ENCODE results near the gene GRID2. TPM values are rescaled to one million over a fixed set of nuclear protein-coding genes. Genes with fewer than 3 reads are reported as not detected.

GRID2 gene
- total and polyA plus RNA-seq, 9 of the 15 experiments (the other 6 are each of a cell fraction or from before 2014, with no cell fraction given) = 0.04 TPM; not detected in 7

DNA sequence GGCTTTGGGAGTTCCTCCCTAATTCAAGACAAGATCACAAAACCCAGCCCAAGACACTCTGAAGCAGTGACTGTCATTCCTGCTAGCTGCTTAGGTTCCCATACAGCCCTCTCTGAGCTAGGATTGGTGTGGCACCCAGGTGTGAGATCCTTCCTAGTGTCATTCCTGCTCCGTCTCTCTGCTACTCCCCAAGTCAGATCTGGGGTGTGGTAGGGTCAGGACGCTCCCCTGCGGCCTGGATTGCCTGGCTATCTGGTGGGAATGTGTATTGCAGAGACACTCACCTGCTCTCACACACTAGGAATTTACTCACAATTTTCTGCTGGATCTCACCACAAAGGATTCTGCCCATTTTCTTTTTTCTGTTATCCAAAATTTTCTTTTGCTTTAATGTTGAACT lies 964.0 kb downstream of the GRID2 start:
- Histone ChIP-seq H3K4me3 (no peak overlapping the region), H3K27ac (ENCODE audit: extremely low read depth, low read depth, low read length) (no peak overlapping the region), H2AFZ (ENCODE audit: low read depth, low read length) (no peak overlapping the region), H3K79me2 (ENCODE audit: control insufficient read depth, insufficient read depth, low read length) (no peaks in the 10 kb centered on the region), H3K4me1 (replicated peaks in 1 of 2; ENCODE audit: control insufficient read depth in 2 of 2, insufficient read depth in 2 of 2, low read length in 2 of 2) (no peaks in the 10 kb centered on the region), H3K9me1 (ENCODE audit: control insufficient read depth, insufficient read depth, low read length) (no peaks in the 10 kb centered on the region), H4K20me1 (replicated peaks; ENCODE audit: control insufficient read depth, insufficient read depth, low read length) (no peaks in the 10 kb centered on the region), H3K9ac (ENCODE audit: insufficient read depth in 1 of 2, low read depth in 2 of 2, low read length in 2 of 2) (no peak overlapping the region), H3K4me2 (ENCODE audit: insufficient read depth, low read length) (no peak overlapping the region), H3K36me3 (ENCODE audit: control insufficient read depth, insufficient read depth, low read length) (no peaks in the 10 kb centered on the region), H3K27me3 (ENCODE audit: control insufficient read depth in 2 of 2, insufficient read depth in 2 of 2, low read length in 2 of 2) (no peaks in the 10 kb centered on the region), H3K9me3 (replicated peaks; ENCODE audit: control insufficient read depth, insufficient read depth, low read depth, low read length) (no peaks in the 10 kb centered on the region)
- FAIRE-seq (no peak), ATAC-seq (no peak), DNase-seq (ENCODE audit: extremely low read depth in 1 of 4, low spot score in 3 of 4) (no peak)
- in situ Hi-C loops (cut with MboI) = no loop called here
- ChIA-PET POLR2A (no interaction called here), CTCF (ENCODE audit: low intra/inter-chr PET ratio) (no interaction called here)
- no TSS peak for BruUV-seq (replicated peaks)
- intact Hi-C loops (cut with micrococcal nuclease) = no loop called here
- TF ChIP-seq FOXA3 (CRISPR knock-in tag; conservative IDR thresholded peaks at IDR 0.05 in 1 of 2, IDR thresholded peaks at IDR 0.05 in 1 of 2) (no peak), ZNF445 (CRISPR knock-in tag; IDR thresholded peaks at IDR 0.05; ENCODE audit: low read depth) (no peak), SOX6 (IDR thresholded peaks at IDR 0.05) (no peak), EZH2 (IDR thresholded peaks at IDR 0.05; ENCODE audit: borderline replicate concordance, low read depth, low read length) (no peak), ZC3H4 (CRISPR knock-in tag; IDR thresholded peaks at IDR 0.05; ENCODE audit: borderline replicate concordance) (no peak), PPARD (CRISPR knock-in tag; IDR thresholded peaks at IDR 0.05) (no peak), HMBOX1 (IDR thresholded peaks at IDR 0.05) (no peak), NCOA4 (IDR thresholded peaks at IDR 0.05; ENCODE audit: partially characterized antibody) (no peak)
- TF ChIP-seq, protein P1, sequence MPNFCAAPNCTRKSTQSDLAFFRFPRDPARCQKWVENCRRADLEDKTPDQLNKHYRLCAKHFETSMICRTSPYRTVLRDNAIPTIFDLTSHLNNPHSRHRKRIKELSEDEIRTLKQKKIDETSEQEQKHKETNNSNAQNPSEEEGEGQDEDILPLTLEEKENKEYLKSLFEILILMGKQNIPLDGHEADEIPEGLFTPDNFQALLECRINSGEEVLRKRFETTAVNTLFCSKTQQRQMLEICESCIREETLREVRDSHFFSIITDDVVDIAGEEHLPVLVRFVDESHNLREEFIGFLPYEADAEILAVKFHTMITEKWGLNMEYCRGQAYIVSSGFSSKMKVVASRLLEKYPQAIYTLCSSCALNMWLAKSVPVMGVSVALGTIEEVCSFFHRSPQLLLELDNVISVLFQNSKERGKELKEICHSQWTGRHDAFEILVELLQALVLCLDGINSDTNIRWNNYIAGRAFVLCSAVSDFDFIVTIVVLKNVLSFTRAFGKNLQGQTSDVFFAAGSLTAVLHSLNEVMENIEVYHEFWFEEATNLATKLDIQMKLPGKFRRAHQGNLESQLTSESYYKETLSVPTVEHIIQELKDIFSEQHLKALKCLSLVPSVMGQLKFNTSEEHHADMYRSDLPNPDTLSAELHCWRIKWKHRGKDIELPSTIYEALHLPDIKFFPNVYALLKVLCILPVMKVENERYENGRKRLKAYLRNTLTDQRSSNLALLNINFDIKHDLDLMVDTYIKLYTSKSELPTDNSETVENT (CRISPR knock-in tag; IDR thresholded peaks at IDR 0.05) = no peak
- TF ChIP-seq, protein P2, sequence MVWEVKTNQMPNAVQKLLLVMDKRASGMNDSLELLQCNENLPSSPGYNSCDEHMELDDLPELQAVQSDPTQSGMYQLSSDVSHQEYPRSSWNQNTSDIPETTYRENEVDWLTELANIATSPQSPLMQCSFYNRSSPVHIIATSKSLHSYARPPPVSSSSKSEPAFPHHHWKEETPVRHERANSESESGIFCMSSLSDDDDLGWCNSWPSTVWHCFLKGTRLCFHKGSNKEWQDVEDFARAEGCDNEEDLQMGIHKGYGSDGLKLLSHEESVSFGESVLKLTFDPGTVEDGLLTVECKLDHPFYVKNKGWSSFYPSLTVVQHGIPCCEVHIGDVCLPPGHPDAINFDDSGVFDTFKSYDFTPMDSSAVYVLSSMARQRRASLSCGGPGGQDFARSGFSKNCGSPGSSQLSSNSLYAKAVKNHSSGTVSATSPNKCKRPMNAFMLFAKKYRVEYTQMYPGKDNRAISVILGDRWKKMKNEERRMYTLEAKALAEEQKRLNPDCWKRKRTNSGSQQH (CRISPR knock-in tag; IDR thresholded peaks at IDR 0.05) = no peak
- WGBS (ENCODE audit: insufficient coverage, low coverage, missing lambda C conversion rate) = 0% methylated on average over 3 of the region's 3 CpGs
